Non-pigmented ciliary epithelial cell (primary cell): ENCODE data around the gene SGTB.
"Not testable (repeated sequence)": the region's sequence is repeated elsewhere in the genome, so short reads cannot be mapped to it uniquely, and the experiment has no call there.

ENCODE experiments used
- DNase-seq: peaks from one replicate; pipeline ENCODE4 v3.0.0-alpha.2; 2010; ENCODE audit warnings: low read depth

SGTB gene

GRCh38 chr5:65668696-65669095 lies 53.2 kb downstream of the SGTB start:
- no peak for DNase-seq

DNA sequence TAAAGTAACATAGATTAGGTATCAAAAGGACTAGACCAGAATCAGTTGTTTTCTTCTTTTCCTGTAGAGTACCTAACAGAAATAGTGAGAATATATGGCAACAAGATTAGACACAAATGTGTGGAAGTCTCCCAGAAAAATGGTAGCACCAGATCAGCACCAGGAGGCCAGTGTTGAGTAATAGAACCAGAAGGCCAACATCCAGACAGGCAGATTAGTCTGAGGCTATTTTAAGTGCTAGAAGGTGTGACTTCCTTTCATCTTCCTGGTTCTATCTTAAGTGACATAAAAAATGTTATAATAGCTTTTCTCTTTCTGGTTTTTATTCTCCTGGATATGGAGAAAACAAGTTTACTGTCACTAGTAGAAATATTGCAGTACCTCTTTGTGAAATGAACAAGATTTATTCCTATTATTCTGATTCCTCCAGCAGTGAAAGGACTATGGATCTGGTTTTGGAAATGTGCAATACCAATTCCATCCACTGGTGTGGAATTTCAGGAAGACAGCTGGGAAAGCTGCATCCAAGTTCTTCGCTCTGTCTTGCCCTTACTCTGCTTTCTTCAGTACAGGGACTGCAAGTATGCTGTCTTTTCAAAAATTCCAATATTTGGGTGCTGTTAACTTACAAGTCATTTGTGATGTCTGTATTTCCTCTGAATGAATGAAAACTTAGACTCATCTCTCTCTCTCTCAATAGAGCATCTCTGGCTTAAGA lies 57.9 kb downstream of the SGTB start:
- no peak for DNase-seq

- no peak for DNase-seq
These were observed 67.2 kb downstream of the SGTB start for GRCh38 chr5:65654713-65655112.

DNA sequence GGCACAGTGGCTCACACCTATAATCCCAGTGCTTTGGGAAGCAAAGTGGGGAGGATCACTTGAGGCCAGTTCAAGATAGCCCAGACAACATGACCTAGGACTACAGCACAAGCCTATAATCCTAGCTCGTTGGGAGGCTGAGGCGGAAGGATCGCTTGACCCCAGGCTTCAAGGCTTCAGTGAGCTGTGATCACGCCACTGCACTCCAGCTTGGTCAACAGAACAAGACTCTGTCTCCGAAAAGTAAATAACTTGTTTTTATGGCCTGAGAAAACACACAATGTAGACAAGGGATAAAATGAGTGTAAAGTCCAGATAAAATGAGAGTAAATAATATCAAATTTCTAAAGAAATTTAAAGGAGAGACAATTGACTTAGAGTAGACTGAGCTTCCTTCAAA lies 70.8 kb downstream of the SGTB start:
- no peak for DNase-seq

- no peak for DNase-seq
These were observed 74.0 kb downstream of the SGTB start for GRCh38 chr5:65647941-65648340.

GRCh38 chr5:65646938-65647337 lies 75.0 kb downstream of the SGTB start:
- no peak for DNase-seq

- no peak for DNase-seq
These were observed 81.7 kb downstream of the SGTB start for GRCh38 chr5:65640240-65640639.

GRCh38 chr5:65630981-65631380 lies 90.9 kb downstream of the SGTB start:
- no peak for DNase-seq

GRCh38 chr5:65625743-65626142 lies 96.2 kb downstream of the SGTB start:
- DNase-seq = no peak

DNA sequence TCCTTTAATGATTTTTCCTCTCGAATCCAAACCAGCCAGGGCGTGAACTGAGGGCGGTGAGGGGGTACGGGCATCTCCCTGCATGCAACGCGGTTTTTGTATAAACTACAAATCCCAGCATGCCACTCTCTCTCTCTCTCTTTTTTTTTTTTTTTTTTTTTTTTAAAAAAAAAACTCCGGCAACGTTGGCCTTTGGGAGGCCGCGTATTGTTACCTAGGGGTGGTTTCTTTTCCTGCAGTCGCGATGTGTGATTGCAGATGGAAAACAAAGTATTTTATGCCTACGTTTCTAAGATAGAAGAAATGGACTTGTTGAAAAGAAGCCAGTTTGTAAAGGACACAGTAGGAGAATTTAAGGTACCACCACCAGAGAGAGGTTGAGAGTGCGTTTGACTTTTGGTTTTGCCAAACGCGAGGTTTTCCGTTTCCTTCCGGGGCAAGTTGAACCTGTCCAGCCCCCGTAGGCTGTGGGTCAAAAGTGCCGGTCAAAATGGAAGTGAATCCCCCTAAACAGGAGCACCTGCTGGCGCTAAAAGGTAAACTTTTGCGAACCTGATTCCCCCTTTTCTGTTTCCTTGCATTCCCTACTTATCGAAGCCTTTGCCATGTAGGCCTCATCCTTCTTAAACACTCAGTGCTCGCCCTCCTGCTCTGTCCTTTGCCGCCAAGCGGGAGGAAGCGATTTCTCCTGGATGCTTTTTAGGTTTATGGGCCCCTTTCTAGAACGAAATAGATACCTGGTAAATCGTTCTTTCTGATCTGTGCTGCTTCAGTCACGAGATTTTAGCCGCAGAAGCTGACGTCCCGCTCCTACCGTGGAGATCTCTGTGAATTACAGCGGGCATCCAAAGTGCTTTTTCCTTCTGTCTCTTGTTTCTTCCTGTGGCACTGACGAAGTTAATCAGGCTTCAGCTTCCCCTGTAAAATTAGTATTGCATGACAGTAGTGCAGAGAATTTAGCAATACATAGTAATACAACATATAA lies 97.0 kb downstream of the SGTB start, which contains the start of the genes SHLD3 and TRAPPC13:
Gene SHLD3 (plus strand): TSS at position 457 of the 985 bp plus-strand sequence. CDS start 4,561 bp downstream, outside the sequence.
Gene TRAPPC13 (plus strand): TSS at position 457 of the 985 bp plus-strand sequence. CDS start 34 bp downstream, at position 491.
- peak; percentile 45 for DNase-seq

- peak; percentile 77 for DNase-seq
These were observed 97.8 kb downstream of the SGTB start, which contains the start of gene TRIM23 for GRCh38 chr5:65624025-65624570. Gene TRIM23 (minus strand): TSS chr5:65624333. CDS start chr5:65624274, 59 bp downstream.

- no peak for DNase-seq
These were observed 98.4 kb downstream of the SGTB start for GRCh38 chr5:65623482-65623881.

DNA sequence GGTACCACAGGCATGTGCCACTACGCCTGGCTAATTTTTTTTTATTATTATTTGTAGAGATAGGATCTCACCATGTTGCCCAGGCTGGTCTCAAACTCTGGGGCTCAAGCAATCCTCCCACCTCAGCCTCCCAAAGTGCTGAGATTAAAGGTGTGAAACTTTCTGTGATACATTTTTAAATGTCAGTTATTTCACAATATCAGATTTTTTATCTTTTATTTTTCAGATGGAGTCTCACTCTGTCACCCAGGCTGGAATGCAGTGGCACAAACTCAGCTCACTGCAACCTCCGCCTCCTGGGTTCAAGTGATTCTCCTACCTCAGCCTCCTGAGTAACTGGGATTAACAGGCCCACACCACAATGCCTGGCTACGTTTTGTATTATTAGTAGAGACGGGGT lies 99.9 kb downstream of the SGTB start:
- DNase-seq = not testable (repeated sequence)

DNA sequence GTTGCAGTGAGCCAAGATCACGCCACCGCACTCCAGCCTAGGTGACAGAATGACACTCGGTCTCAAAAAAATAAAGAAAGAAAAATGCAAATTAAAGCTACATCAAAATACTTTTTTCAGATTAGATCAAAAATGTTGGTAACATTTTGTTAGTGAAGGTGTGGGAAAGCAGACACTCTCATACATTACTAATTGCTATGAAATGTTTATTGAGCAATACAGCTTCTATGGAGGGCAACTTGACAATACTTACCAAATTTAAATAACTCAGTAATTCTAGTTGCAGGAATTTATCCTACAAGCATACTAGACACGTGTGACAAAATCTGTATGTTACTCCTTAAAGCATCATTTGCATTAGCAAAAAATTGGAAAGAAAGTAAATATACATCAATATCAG lies 101.9 kb downstream of the SGTB start:
- no peak for DNase-seq
